H1 (cell line): ENCODE data around the gene ZMPSTE24. TPM values are rescaled to one million over a fixed set of nuclear protein-coding genes. Genes with fewer than 3 reads are reported as not detected.

ENCODE experiments used
- CHD7 ChIP-seq: fragments of 300-600 bp; sonication (generic); IDR thresholded peaks from 2 replicates; pipeline ENCODE4 v1.7.1; 2012; ENCODE audit warnings: low read length, moderate library complexity, mild to moderate bottlenecking, inconsistent platforms; ENCODE audit not compliant: insufficient replicate concordance
- GABPA ChIP-seq: IDR thresholded peaks from 2 replicates; pipeline ENCODE4 v1.6.1; 2011; ENCODE audit warnings: mild to moderate bottlenecking, low read length, moderate library complexity, borderline replicate concordance; ENCODE audit not compliant: insufficient read depth
- POLR2AphosphoS5 ChIP-seq: IDR thresholded peaks from 2 replicates; pipeline ENCODE4 v1.6.1; 2011; ENCODE audit warnings: low read depth, low read length
- polyA plus RNA-seq, 7 experiments: library from polyadenylated mRNA; depleted of rRNA in 3 of 7; stranded (reverse) in 5 of 7; unstranded in 2 of 7; fragments of >200 nt in 5 of 7; fragments of 200-250 nt in 2 of 7; gene quantifications; 1 replicate in 5 of 7; 2 replicates in 1 of 7; 4 replicates in 1 of 7; pipeline versions ENCODE4 v1.2.1 to v1.2.3, GENCODE V29; 2011 to 2013; ENCODE audit warnings: missing spikeins in 2 of 7, mixed read lengths in 2 of 7
- total RNA-seq: library from RNA; stranded (reverse); fragmentation: NEBNext Ultra II Directional; extraction: Animal tissue kit (Norgen Biotek cat#: 25700); gene quantifications from 2 replicates; pipeline ENCODE4 v1.2.1, GENCODE V29; 2021

Gene ZMPSTE24
- total and polyA plus RNA-seq, 2 of the 8 experiments (the other 6 are each of a cell fraction or from before 2014, with no cell fraction given) = 12.7 to 42.9 TPM

- TF ChIP-seq CHD7 = no peak
- no peak for TF ChIP-seq POLR2AphosphoS5
- TF ChIP-seq GABPA = no peak
Measured at GRCh38 chr1:40332695-40333094, 74.7 kb downstream of the ZMPSTE24 start (continued).
